Neural cell (in vitro differentiated cells): Measurements from ENCODE around the gene CYB5B. TPM values are rescaled to one million over a fixed set of nuclear protein-coding genes. Genes with fewer than 3 reads are reported as not detected.

Source experiments
- H2AFZ ChIP-seq: fragments of 200-600, 300-800 bp; sonication (generic), shearing (Covaris generic); 2 replicates; pipeline ENCODE4 v1.6.0; 2014; ENCODE audit warnings: low read depth, mild to moderate bottlenecking, antibody characterized with exemption, low read length, moderate library complexity
- H3F3A ChIP-seq: fragments of 200-600 bp; shearing (Covaris generic); 2 replicates; pipeline ENCODE4 v1.6.1; 2016; ENCODE audit warnings: mild to moderate bottlenecking, moderate library complexity, mixed read lengths, antibody characterized with exemption, low read length; ENCODE audit not compliant: insufficient read depth, poor library complexity, severe bottlenecking
- H3K27ac ChIP-seq: fragments of 200-600, 300-800 bp; sonication (generic), shearing (Covaris generic); 2 replicates; pipeline ENCODE4 v1.5.1; 2014; ENCODE audit warnings: mild to moderate bottlenecking, low read length, moderate library complexity
- H3K27me3 ChIP-seq: fragments of 300-800, 200-600 bp; sonication (generic), shearing (Covaris generic); 2 replicates; pipeline ENCODE4 v1.6.0; 2014; ENCODE audit warnings: mild to moderate bottlenecking, low read depth, low read length, moderate library complexity; ENCODE audit not compliant: insufficient read depth
- H3K36me3 ChIP-seq: fragments of 300-800, 200-600 bp; sonication (generic), shearing (Covaris generic); 2 replicates; pipeline ENCODE4 v1.5.1; 2014; ENCODE audit warnings: mild to moderate bottlenecking, antibody characterized with exemption, low read length, moderate library complexity; ENCODE audit not compliant: insufficient read depth
- H3K4me2 ChIP-seq: fragments of 300-800, 200-600 bp; sonication (generic), shearing (Covaris generic); 2 replicates; pipeline ENCODE4 v1.6.0; 2014; ENCODE audit warnings: mild to moderate bottlenecking, low read length
- H3K4me3 ChIP-seq: fragments of 300-800, 200-600 bp; sonication (generic), shearing (Covaris generic); 2 replicates; pipeline ENCODE4 v1.5.1; 2014; ENCODE audit warnings: mild to moderate bottlenecking, low read length, moderate library complexity
- H3K79me2 ChIP-seq: fragments of 200-600 bp; shearing (Covaris generic); replicated peaks from 2 replicates; pipeline ENCODE4 v1.6.0; 2014; ENCODE audit warnings: mild to moderate bottlenecking, low read length, moderate library complexity; ENCODE audit not compliant: insufficient read depth
- H3K9ac ChIP-seq: fragments of 300-800, 200-600 bp; sonication (generic), shearing (Covaris generic); 2 replicates; pipeline ENCODE4 v1.6.1; 2016; ENCODE audit warnings: mild to moderate bottlenecking, low read length, mixed read lengths
- H3K9me2 ChIP-seq: fragments of 200-600 bp; shearing (Covaris generic); 2 replicates; pipeline ENCODE4 v1.6.1; 2016; ENCODE audit warnings: mild to moderate bottlenecking, low read length, mixed read lengths; ENCODE audit not compliant: insufficient read depth
- H3K9me3 ChIP-seq: fragments of 200-600, 300-800 bp; sonication (generic), shearing (Covaris generic); 2 replicates; pipeline ENCODE4 v1.6.1; 2016; ENCODE audit warnings: mild to moderate bottlenecking, mixed run types, low read length, moderate library complexity, mixed read lengths
- H4K20me1 ChIP-seq: fragments of 200-600 bp; shearing (Covaris generic); 2 replicates; pipeline ENCODE4 v1.6.1; 2016; ENCODE audit warnings: mild to moderate bottlenecking, mixed run types; ENCODE audit not compliant: insufficient read depth
- CTCF ChIP-seq: fragments of 450-650 bp; IDR thresholded peaks from 2 replicates; pipeline ENCODE4 v1.5.1; 2014; ENCODE audit warnings: antibody characterized with exemption, mild to moderate bottlenecking, moderate library complexity; ENCODE audit not compliant: poor library complexity, severe bottlenecking
- EP300 ChIP-seq: fragments of 450-650 bp; conservative IDR thresholded peaks from 2 replicates; pipeline ENCODE4 v1.6.1; 2014; ENCODE audit warnings: antibody characterized with exemption, mild to moderate bottlenecking, moderate library complexity; ENCODE audit not compliant: poor library complexity, severe bottlenecking
- EZH2 ChIP-seq: fragments of 200-600, 300-800 bp; shearing (Covaris generic), sonication (generic); IDR thresholded peaks from 2 replicates; pipeline ENCODE4 v1.6.1; 2014; ENCODE audit warnings: antibody characterized with exemption, low read length, borderline replicate concordance, mild to moderate bottlenecking; ENCODE audit not compliant: insufficient read depth, poor library complexity, severe bottlenecking
- MXI1 ChIP-seq: fragments of 450-650 bp; conservative IDR thresholded peaks from 2 replicates; pipeline ENCODE4 v1.6.1; 2014; ENCODE audit warnings: antibody characterized with exemption, mild to moderate bottlenecking; ENCODE audit not compliant: poor library complexity, severe bottlenecking
- POLR2AphosphoS5 ChIP-seq: IDR thresholded peaks from 2 replicates; pipeline ENCODE4 v1.6.1; 2012
- RAD21 ChIP-seq: fragments of 450-650 bp; conservative IDR thresholded peaks from 2 replicates; pipeline ENCODE4 v1.6.1; 2014; ENCODE audit warnings: antibody characterized with exemption, mild to moderate bottlenecking, moderate library complexity
- REST ChIP-seq: IDR thresholded peaks from 2 replicates; pipeline ENCODE4 v1.6.1; 2012; ENCODE audit warnings: borderline replicate concordance
- SMC3 ChIP-seq: fragments of 450-650 bp; conservative IDR thresholded peaks from 2 replicates; pipeline ENCODE4 v1.6.1; 2014; ENCODE audit warnings: antibody characterized with exemption, mild to moderate bottlenecking, moderate library complexity; ENCODE audit not compliant: poor library complexity
- TAF1 ChIP-seq: IDR thresholded peaks from 2 replicates; pipeline ENCODE4 v1.6.1; 2012; ENCODE audit warnings: low read depth
- polyA plus RNA-seq: library from polyadenylated mRNA; depleted of rRNA; stranded (reverse); fragments of >200 nt; gene quantifications from 2 replicates; pipeline ENCODE4 v1.2.3, GENCODE V29; 2014

The CYB5B gene
- polyA plus RNA-seq, 1 donor from 2014 or later: 70.4 TPM

- H3K27me3 ChIP-seq: no peaks in the 10 kb centered on the region
- no peaks in the 10 kb centered on the region for H3K36me3 ChIP-seq
- no peak overlapping the region for H3K9ac ChIP-seq
- no peak overlapping the region for H3K4me3 ChIP-seq
- peaks cover 16% of the 10 kb centered on the region for H3K79me2 ChIP-seq
- no peaks in the 10 kb centered on the region for H4K20me1 ChIP-seq
- no peak overlapping the region for H2AFZ ChIP-seq
- no peaks in the 10 kb centered on the region for H3K9me2 ChIP-seq
- H3K9me3 ChIP-seq: no peaks in the 10 kb centered on the region
- no peak overlapping the region for H3K27ac ChIP-seq
- no peak overlapping the region for H3K4me2 ChIP-seq
- TF ChIP-seq CTCF: no peak
- TF ChIP-seq MXI1: no peak
- TF ChIP-seq POLR2AphosphoS5: no peak
- no peak for TF ChIP-seq SMC3
- no peaks in the 10 kb centered on the region for H3F3A ChIP-seq
Observed at GRCh38 chr16:69443927-69444631, 19.7 kb downstream of the CYB5B start.

- Histone ChIP-seq H3K9ac (no peak overlapping the region), H3K79me2 (peaks cover 14% of the 10 kb centered on the region), H3F3A (no peaks in the 10 kb centered on the region), H3K36me3 (no peaks in the 10 kb centered on the region), H3K9me2 (no peaks in the 10 kb centered on the region), H3K27me3 (no peaks in the 10 kb centered on the region), H3K27ac (no peak overlapping the region), H2AFZ (no peak overlapping the region), H3K4me3 (no peak overlapping the region), H4K20me1 (no peaks in the 10 kb centered on the region), H3K9me3 (no peaks in the 10 kb centered on the region), H3K4me2 (no peak overlapping the region)
- TF ChIP-seq REST: no peak
- no peak for TF ChIP-seq RAD21
- no peak for TF ChIP-seq EZH2
- no peak for TF ChIP-seq SMC3
- no peak for TF ChIP-seq TAF1
- no peak for TF ChIP-seq MXI1
- TF ChIP-seq POLR2AphosphoS5: no peak
- TF ChIP-seq CTCF: no peak
- TF ChIP-seq EP300: no peak
Observed at GRCh38 chr16:69444873-69445517, 20.6 kb downstream of the CYB5B start.
